ENCODE results near the gene NHERF2. TPM values are rescaled to one million over a fixed set of nuclear protein-coding genes. Genes with fewer than 3 reads are reported as not detected.

NHERF2 gene
- total RNA-seq, 2 donors from 2014 or later: 20.1 to 25.5 TPM

DNA sequence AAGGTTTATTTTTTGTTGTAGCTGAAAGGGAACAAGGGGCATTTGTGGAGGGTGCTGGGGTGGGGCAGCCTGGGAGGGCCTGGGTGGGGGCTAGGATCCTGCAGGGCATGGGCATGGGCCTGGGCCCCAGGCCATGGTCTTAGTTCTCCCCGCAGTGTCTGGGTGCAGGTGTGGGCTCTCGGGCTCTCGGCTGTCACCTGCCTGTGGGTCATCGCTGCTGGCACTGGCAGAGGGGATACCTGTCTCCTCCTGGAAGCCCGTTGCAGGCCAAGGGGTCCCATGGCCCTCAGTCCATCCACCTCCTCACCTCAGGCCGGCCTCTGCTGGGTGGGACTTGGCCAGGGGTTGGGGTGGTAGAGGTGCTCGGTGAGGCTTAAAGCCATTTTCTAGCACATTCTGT, 51.4 kb downstream of the NHERF2 start:
- DNase-seq: no peak
- no peaks in the 10 kb centered on the region for H3K4me1 ChIP-seq (ENCODE audit: control insufficient read depth, insufficient read depth, low read length)
- H3K9ac ChIP-seq (ENCODE audit: extremely low read depth, low read length, poor library complexity, severe bottlenecking): no peak overlapping the region
- Mint-ChIP-seq H3K4me1 (no peaks in the 10 kb centered on the region), H3K36me3 (ENCODE audit: low read depth) (peaks cover 26% of the 10 kb centered on the region), H3K4me3 (no peak overlapping the region), H3K9me3 (no peaks in the 10 kb centered on the region), H3K27me3 (ENCODE audit: insufficient read depth) (no peaks in the 10 kb centered on the region), H3K27ac (no peak overlapping the region)
- no peak for TF ChIP-seq CTCF (conservative IDR thresholded peaks at IDR 0.05)
- no peaks in the 10 kb centered on the region for H3K9me3 ChIP-seq (ENCODE audit: control insufficient read depth, low read length)
- no peak overlapping the region for H3K27ac ChIP-seq (ENCODE audit: low read depth, low read length)
- WGBS, 2 experiments (ENCODE audit: insufficient coverage in 1 of 2, insufficient read length in 1 of 2): 95 to 97% methylated on average over 6 of the region's 7 CpGs
- H3K27me3 ChIP-seq (ENCODE audit: control insufficient read depth, insufficient read depth, low read length, poor library complexity, severe bottlenecking): no peaks in the 10 kb centered on the region
- H3K4me3 ChIP-seq (ENCODE audit: low read length): no peak overlapping the region
- no peaks in the 10 kb centered on the region for H3K36me3 ChIP-seq (ENCODE audit: control insufficient read depth, insufficient read depth, low read length)

DNA sequence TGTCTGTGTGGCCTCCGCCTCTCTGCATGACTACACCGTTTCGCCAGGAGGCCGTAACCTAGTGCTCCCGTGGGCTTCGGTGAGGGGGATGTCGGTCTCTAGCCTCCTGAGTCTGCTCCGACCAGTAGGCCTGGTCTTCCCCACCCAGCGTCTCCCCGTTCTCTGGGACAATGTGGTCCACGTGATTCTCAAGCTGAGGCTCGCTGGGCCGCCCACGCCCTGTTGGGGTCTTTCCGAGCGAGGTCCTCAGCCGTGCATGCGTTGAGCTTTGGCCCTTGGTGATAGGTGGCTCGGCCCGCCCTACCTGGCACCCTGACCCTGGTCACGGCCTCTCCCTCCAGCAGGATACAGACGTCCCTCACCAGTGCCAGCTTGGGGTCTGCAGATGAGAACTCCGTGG, 52.0 kb downstream of the NHERF2 start:
- Mint-ChIP-seq H3K36me3 (ENCODE audit: low read depth) (peaks cover 22% of the 10 kb centered on the region), H3K27ac (no peak overlapping the region), H3K9me3 (no peaks in the 10 kb centered on the region), H3K27me3 (ENCODE audit: insufficient read depth) (no peaks in the 10 kb centered on the region), H3K4me3 (no peak overlapping the region), H3K4me1 (no peaks in the 10 kb centered on the region)
- WGBS, 2 experiments (ENCODE audit: insufficient coverage in 1 of 2, insufficient read length in 1 of 2): 95 to 96% methylated on average over 15 to 23 of the region's 23 CpGs
- no peak for TF ChIP-seq CTCF (conservative IDR thresholded peaks at IDR 0.05)
- Histone ChIP-seq H3K27me3 (ENCODE audit: control insufficient read depth, insufficient read depth, low read length, poor library complexity, severe bottlenecking) (no peaks in the 10 kb centered on the region), H3K9ac (ENCODE audit: extremely low read depth, low read length, poor library complexity, severe bottlenecking) (no peak overlapping the region), H3K9me3 (ENCODE audit: control insufficient read depth, low read length) (no peaks in the 10 kb centered on the region), H3K4me3 (ENCODE audit: low read length) (no peak overlapping the region), H3K36me3 (ENCODE audit: control insufficient read depth, insufficient read depth, low read length) (no peaks in the 10 kb centered on the region), H3K27ac (ENCODE audit: low read depth, low read length) (no peak overlapping the region), H3K4me1 (ENCODE audit: control insufficient read depth, insufficient read depth, low read length) (no peaks in the 10 kb centered on the region)
- no peak for DNase-seq

DNA sequence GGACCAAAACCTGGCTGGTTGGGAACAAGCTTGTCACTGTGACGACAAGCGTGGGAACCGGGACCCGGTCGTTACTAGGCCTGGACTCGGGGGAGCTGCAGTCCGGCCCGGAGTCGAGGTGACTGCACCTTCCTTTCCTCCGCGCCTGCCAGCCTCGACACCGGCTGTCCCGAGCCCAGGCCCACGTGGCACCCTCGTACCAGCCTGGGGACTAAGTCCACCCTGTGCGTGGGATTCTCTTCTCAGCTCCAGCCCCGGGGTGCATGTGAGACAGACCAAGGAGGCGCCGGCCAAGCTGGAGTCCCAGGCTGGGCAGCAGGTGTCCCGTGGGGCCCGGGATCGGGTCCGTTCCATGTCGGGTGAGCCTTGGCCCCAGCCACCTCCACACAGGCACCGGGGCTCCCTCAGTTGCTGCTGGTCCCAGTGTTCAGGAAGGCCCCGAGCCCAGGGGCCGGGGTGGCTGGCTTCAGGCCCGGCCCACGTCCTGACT, 52.7 kb downstream of the NHERF2 start:
- no peak for DNase-seq
- H3K4me1 Mint-ChIP-seq: no peaks in the 10 kb centered on the region
- no peak overlapping the region for H3K27ac ChIP-seq (ENCODE audit: low read depth, low read length)
- no peaks in the 10 kb centered on the region for H3K9me3 Mint-ChIP-seq
- no peaks in the 10 kb centered on the region for H3K9me3 ChIP-seq (ENCODE audit: control insufficient read depth, low read length)
- no peaks in the 10 kb centered on the region for H3K27me3 ChIP-seq (ENCODE audit: control insufficient read depth, insufficient read depth, low read length, poor library complexity, severe bottlenecking)
- no peaks in the 10 kb centered on the region for H3K27me3 Mint-ChIP-seq (ENCODE audit: insufficient read depth)
- no peak overlapping the region for H3K4me3 ChIP-seq (ENCODE audit: low read length)
- H3K36me3 ChIP-seq (ENCODE audit: control insufficient read depth, insufficient read depth, low read length): no peaks in the 10 kb centered on the region
- H3K4me3 Mint-ChIP-seq: no peak overlapping the region
- TF ChIP-seq CTCF (conservative IDR thresholded peaks at IDR 0.05): no peak
- H3K9ac ChIP-seq (ENCODE audit: extremely low read depth, low read length, poor library complexity, severe bottlenecking): no peak overlapping the region
- H3K36me3 Mint-ChIP-seq (ENCODE audit: low read depth): peaks cover 20% of the 10 kb centered on the region
- H3K27ac Mint-ChIP-seq: no peak overlapping the region
- no peaks in the 10 kb centered on the region for H3K4me1 ChIP-seq (ENCODE audit: control insufficient read depth, insufficient read depth, low read length)
- WGBS, 2 experiments (ENCODE audit: insufficient coverage in 1 of 2, insufficient read length in 1 of 2): 95 to 96% methylated on average over 17 to 30 of the region's 30 CpGs

Measured in endodermal cell (in vitro differentiated cells).